ENCODE measurements around the gene APOBEC3F.

APOBEC3F gene

GRCh38 chr22:39094717-39095389 is 54.2 kb downstream of the APOBEC3F start:
- no peak for DNase-seq

GRCh38 chr22:39095971-39096370 is 55.3 kb downstream of the APOBEC3F start:
- no peak for DNase-seq

- no peak for DNase-seq
These were observed 56.7 kb downstream of the APOBEC3F start, which contains the start of gene APOBEC3H for GRCh38 chr22:39097098-39098020. TSS of gene APOBEC3H (plus strand) at chr22:39097244. CDS start at chr22:39100279, 3,035 bp downstream.

- no peak for DNase-seq
These were observed 57.4 kb downstream of the APOBEC3F start for GRCh38 chr22:39098026-39098425.

GRCh38 chr22:39098576-39098975 is 57.9 kb downstream of the APOBEC3F start:
- DNase-seq = no peak

- DNase-seq = no peak
These were observed 60.6 kb downstream of the APOBEC3F start for GRCh38 chr22:39101226-39101625.

GRCh38 chr22:39103431-39103830 is 62.8 kb downstream of the APOBEC3F start:
- no peak for DNase-seq
